GM18870 (cell line): ENCODE measurements around the gene TMCC1.
"Not testable (repeated sequence)": the region's sequence is repeated elsewhere in the genome, so short reads cannot be mapped to it uniquely, and the experiment has no call there.

Experiments
- ATAC-seq: cut with Tn5 transposase; IDR thresholded peaks from one replicate; pipeline ENCODE4 v1.9.1; 2021; ENCODE audit warnings: moderate library complexity; ENCODE audit not compliant: unreplicated experiment

Gene TMCC1

GRCh38 chr3:129689036-129689435 lies 204.5 kb downstream of the TMCC1 start:
- no peak for ATAC-seq

GRCh38 chr3:129688271-129688895 lies 205.1 kb downstream of the TMCC1 start:
- ATAC-seq = no peak

GRCh38 chr3:129687586-129688125 lies 205.9 kb downstream of the TMCC1 start:
- no peak for ATAC-seq

DNA sequence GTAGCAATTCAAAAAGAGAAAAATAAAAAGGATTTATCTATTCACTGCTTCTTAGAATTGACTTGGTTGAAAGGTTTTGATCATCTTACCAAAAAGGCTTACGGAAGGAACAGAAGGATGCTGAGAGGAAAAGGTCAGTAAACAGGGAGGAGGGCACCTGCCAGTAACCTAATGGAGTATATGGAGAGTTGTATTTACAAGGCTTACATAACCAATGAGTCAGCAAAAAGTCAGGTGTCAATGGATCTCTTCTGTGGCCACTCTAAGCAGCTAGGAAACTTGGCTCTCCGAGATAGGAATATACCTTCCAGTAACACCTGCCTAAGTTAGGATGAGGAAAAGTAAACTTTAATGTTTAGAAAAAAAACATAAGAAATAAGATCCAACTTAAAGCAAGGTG lies 206.6 kb downstream of the TMCC1 start:
- no peak for ATAC-seq

GRCh38 chr3:129684270-129684669 lies 209.2 kb downstream of the TMCC1 start:
- no peak for ATAC-seq

DNA sequence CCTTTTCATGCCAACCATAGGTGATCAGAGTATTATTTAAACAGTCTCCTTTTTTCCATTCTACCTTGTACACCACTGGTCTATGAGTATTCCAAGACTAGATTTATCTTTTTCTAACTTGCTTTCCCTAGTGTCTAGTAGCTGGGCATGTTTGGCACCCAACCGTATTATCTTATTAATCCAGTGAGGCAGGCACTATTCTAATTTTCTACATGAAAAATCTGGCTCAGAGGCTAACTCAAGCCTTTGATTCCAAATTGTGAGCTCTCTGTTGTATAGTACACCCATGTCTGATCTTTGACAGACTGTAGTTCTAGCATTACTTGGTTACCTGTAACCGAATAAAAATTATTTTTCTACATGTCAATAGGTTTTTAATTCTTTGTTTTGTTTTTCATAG lies 210.3 kb downstream of the TMCC1 start:
- no peak for ATAC-seq

DNA sequence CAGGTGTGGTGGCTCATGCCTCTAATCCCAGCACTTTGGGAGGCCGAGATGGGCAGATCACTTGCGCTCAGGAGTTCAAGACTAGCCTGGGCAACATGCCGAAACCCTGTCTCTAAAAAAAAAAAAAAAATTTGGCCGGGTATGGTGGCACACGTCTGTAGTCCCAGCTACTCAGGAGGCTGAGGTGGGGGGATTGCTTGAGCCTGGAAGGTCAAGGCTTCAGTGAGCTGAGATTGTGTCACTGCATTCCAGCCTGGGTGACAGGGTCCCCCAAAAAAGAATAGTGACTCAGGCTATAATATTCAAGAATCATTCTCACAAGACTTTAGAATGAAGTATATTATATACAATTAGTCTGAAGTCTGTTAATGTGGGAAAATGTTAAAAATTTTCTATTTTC lies 216.5 kb downstream of the TMCC1 start:
- no peak for ATAC-seq

DNA sequence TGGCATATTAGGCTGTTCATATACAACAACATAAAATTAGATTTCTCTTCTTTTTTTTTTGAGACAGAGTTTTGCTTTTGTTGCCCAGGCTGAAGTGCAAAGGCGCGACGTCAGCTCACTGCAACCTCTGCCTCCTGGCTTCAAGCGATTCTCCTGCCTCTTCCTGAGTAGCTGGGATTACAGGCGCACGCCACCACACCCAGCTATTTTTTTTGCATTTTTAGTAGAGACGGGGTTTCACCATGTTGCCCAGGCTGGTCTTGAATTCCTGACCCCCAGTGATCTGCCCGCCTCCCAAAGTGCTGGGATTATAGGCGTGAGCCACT lies 218.8 kb downstream of the TMCC1 start:
- ATAC-seq = not testable (repeated sequence)

GRCh38 chr3:129673897-129674797 lies 219.4 kb downstream of the TMCC1 start:
- ATAC-seq = no peak

DNA sequence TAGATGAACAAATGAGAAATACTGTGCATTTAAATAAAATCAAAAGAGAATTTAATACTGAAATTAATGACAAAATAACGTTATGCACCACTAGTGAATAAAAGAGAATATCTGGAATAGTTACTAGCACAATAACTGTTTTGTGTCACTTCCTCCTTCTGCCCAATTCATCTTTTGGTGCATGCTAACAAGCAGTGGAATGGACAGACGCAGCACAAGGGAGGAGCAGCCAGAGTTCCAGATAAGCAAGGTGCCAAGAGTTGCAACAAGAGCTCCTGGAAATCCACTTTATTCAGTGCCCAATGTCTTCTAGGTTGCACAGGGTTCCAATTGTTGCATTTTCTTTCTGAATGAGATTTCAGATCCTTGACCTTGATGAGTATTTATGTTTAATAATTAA lies 220.5 kb downstream of the TMCC1 start:
- ATAC-seq = no peak

- ATAC-seq = no peak
These were observed 221.1 kb downstream of the TMCC1 start for GRCh38 chr3:129672412-129672811.

DNA sequence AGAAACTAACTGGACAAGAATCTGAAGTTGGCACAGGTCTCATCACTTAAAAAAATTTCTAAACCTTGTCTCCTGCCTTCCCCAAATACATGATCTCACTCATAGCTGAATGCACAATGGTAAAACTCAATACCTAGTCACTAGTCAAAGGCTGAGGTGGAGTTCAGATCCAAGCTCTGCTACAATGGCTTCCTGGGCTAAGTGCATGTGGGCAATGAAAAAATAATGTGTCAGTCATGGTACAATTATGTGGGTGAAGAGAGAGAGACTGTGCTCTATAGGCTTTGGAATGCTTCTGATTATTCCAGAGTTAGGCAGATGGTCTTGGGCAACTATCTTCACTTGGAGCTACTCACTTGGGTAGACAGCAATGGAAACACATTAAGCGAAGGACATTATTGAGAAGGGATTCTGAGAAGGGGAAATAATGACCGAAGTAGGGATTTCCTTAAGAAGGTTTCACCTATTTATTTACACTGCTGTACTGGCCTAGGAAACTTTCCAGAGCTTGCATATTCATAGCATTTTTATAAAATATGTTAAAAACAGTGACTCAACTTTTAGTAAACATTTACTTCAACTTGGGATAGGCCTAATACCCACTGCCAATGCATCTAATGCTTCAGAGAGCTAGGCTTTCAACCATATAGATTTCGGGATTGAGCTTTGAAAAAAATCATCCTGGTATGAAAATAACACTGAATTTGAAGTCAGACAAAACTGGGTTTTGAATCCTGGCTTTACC lies 228.3 kb downstream of the TMCC1 start:
- no peak for ATAC-seq

DNA sequence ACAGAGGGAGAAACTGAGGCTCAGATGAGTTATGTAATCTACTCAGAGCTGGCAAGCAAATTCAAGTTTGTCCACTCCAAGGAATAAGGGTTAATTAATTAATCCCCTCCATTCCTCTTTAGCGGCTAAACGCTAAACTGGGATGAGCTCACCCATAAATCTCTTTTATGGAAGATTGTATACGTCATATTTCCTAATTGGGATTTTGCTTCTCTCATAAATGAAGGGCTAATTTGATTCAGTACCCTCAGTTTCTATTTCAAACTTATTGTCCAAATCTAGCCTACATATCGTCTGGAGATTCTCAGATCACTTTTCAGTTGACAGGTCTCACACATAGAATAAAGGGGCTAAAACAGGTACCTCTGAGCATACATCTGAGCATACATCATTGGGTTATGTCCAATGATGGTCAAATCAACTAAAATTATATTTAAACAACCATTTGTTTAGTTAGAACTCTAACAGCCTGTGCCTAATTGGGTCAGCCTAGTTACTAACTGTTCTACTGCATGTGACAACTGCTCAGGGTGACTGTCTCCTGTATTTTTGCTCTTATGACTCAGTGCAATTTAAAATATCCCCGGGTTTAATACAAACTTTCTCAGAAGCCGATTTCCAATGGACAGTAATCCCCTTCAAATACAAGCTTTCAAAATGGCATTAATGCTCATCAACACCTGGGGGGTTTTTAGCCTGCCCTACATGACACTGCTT lies 229.4 kb downstream of the TMCC1 start:
- ATAC-seq = no peak

- no peak for ATAC-seq
These were observed 230.5 kb downstream of the TMCC1 start for GRCh38 chr3:129663045-129663446.

- no peak for ATAC-seq
These were observed 231.3 kb downstream of the TMCC1 start for GRCh38 chr3:129662191-129662608.

DNA sequence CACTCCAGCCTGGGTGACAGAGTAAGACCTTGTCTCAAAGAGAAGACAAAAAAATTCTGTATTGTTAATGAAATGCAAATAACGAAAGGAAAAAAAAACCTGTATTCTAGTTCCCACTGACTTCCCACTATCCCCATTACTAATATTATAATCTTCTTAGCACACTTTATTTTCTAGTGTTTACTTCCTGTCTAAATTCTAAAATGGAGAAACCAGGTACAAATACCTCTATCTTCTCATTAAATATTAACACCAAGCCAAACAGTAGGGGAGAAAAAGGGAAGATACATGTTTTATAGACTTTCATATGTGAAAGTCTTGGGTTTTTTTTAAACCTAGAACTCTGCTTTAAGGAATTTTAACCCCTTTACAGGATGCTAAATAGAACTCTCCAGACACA lies 231.7 kb downstream of the TMCC1 start:
- no peak for ATAC-seq

GRCh38 chr3:129658110-129658843 lies 235.2 kb downstream of the TMCC1 start:
- no peak for ATAC-seq

GRCh38 chr3:129657261-129658046 lies 236.1 kb downstream of the TMCC1 start:
- ATAC-seq = no peak

DNA sequence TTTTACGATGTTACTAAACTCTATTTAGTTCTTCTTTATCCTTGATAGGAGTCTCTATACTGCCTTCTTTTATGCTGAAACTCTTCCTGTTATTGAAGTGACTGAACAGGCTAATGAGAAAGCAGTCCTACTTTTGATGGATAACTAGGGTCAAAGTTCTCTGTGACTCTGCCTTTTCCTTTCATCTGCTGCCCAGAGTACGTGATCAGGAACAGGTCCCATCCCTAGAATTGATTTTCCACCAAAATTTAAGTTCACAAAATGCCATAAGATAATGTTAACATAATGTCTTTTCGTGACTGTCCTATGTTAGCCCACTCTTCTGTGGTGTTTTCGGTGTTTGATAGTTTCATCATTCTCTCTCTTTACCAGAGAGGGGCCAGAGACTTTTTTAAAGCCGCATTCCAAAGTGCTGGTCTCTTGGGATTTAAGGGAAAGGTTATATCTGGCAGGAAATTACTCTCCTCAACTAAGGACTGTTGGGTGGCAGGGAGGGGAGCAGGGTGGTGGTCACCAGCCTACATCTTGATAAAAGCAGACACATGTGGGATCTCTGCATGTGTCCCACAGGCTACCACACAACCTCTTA lies 236.8 kb downstream of the TMCC1 start:
- no peak for ATAC-seq
